SK-N-SH treated with all-trans-retinoic acid at 6 μM for 48 hours (cell line): ENCODE measurements around the gene BNIPL.
A peak's percentile ranks its signal among the peaks of the same experiment; 100 is the strongest.

Experiments
- ATAC-seq: fragments of 200-7000 bp; cut with Tn5 transposase; 3 replicates; pipeline ENCODE4 v1.9.1; 2020; ENCODE audit warnings: mild to moderate bottlenecking, moderate library complexity
- ARNTL ChIP-seq: fragments of 450-650 bp; formaldehyde crosslinking; IDR thresholded peaks from 2 replicates; pipeline ENCODE4 v1.5.0; 2020; ENCODE audit warnings: low read depth, mild to moderate bottlenecking, moderate library complexity, borderline replicate concordance
- CSDC2 ChIP-seq: fragments of 250-450 bp; sonication (Bioruptor Pico); IDR thresholded peaks from 2 replicates; pipeline ENCODE4 v1.5.0; 2020; ENCODE audit warnings: mild to moderate bottlenecking, moderate library complexity
- CSRNP3 ChIP-seq: fragments of 250-450 bp; sonication (Bioruptor Pico); IDR thresholded peaks from 2 replicates; pipeline ENCODE4 v1.5.1; 2021; ENCODE audit warnings: mild to moderate bottlenecking, moderate library complexity
- GLIS3 ChIP-seq: fragments of 250-450 bp; sonication (Bioruptor Pico); IDR thresholded peaks from 2 replicates; pipeline ENCODE4 v1.5.0; 2020; ENCODE audit warnings: mild to moderate bottlenecking, moderate library complexity
- PATZ1 ChIP-seq: fragments of 250-450 bp; sonication (Bioruptor Pico); IDR thresholded peaks from 2 replicates; pipeline ENCODE4 v1.8.0; 2020; ENCODE audit warnings: mild to moderate bottlenecking, moderate library complexity, borderline replicate concordance
- POU6F1 ChIP-seq: fragments of 250-450 bp; sonication (Bioruptor Pico); IDR thresholded peaks from 2 replicates; pipeline ENCODE4 v1.8.0; 2021; ENCODE audit warnings: low read depth, mild to moderate bottlenecking, moderate library complexity, borderline replicate concordance
- PPARA ChIP-seq: fragments of 250-450 bp; sonication (Bioruptor Pico); IDR thresholded peaks from 2 replicates; pipeline ENCODE4 v1.5.0; 2020; ENCODE audit warnings: mild to moderate bottlenecking, borderline replicate concordance
- RARB ChIP-seq: fragments of 250-450 bp; sonication (Bioruptor Pico); IDR thresholded peaks from 2 replicates; pipeline ENCODE4 v1.8.0; 2021; ENCODE audit warnings: mild to moderate bottlenecking, moderate library complexity
- TCF4 ChIP-seq: fragments of 250-450 bp; sonication (Bioruptor Pico); IDR thresholded peaks from 2 replicates; pipeline ENCODE4 v1.8.0; 2021; ENCODE audit warnings: mild to moderate bottlenecking, moderate library complexity, borderline replicate concordance
- TSHZ2 ChIP-seq: fragments of 250-450 bp; sonication (Bioruptor Pico); IDR thresholded peaks from 2 replicates; pipeline ENCODE4 v1.5.0; 2020; ENCODE audit warnings: mild to moderate bottlenecking, moderate library complexity
- ZC3H10 ChIP-seq: fragments of 250-450 bp; sonication (Bioruptor Pico); IDR thresholded peaks from 2 replicates; pipeline ENCODE4 v1.5.1; 2021; ENCODE audit warnings: mild to moderate bottlenecking, moderate library complexity
- ZFP3 ChIP-seq: fragments of 250-450 bp; sonication (Bioruptor Pico); IDR thresholded peaks from 2 replicates; pipeline ENCODE4 v1.5.0; 2020; ENCODE audit warnings: mild to moderate bottlenecking, moderate library complexity
- ZFP30 ChIP-seq: fragments of 450-650 bp; formaldehyde crosslinking; IDR thresholded peaks from 2 replicates; pipeline ENCODE4 v1.5.0; 2022; ENCODE audit warnings: mild to moderate bottlenecking, moderate library complexity
- ZNF8 ChIP-seq: fragments of 450-650 bp; formaldehyde crosslinking; IDR thresholded peaks from 2 replicates; pipeline ENCODE4 v1.5.0; 2020; ENCODE audit warnings: mild to moderate bottlenecking, moderate library complexity

BNIPL gene

GRCh38 chr1:151069103-151069486 lies 32.7 kb downstream of the BNIPL start:
- no peak for ATAC-seq
- TF ChIP-seq ARNTL (CRISPR knock-in tag) (no peak), PATZ1 (CRISPR knock-in tag) (no peak), ZC3H10 (CRISPR knock-in tag) (no peak), ZFP3 (CRISPR knock-in tag) (no peak), POU6F1 (CRISPR knock-in tag) (no peak), ZFP30 (no peak), PPARA (no peak), TCF4 (CRISPR knock-in tag) (no peak)

- ATAC-seq: peak; percentile 90
- TF ChIP-seq TSHZ2 (CRISPR knock-in tag) (no peak; the same call in 1 of the 2 replicates), ZNF8 (CRISPR knock-in tag) (no peak), ARNTL (CRISPR knock-in tag) (no peak; the same call in 1 of the 2 replicates), CSDC2 (CRISPR knock-in tag) (0 out of 2 replicates have a peak, but pooled peaks have one; percentile 57), POU6F1 (CRISPR knock-in tag) (peak; percentile 95; the same call in 1 of the 2 replicates), RARB (CRISPR knock-in tag) (no peak), GLIS3 (CRISPR knock-in tag) (peak; percentile 40; the same call in 1 of the 2 replicates), PATZ1 (CRISPR knock-in tag) (peak; percentile 77; the same call in 1 of the 2 replicates)
Measured at GRCh38 chr1:151070474-151071276, 34.3 kb downstream of the BNIPL start, which contains the start of gene GABPB2. Gene GABPB2, plus strand, starts transcription at chr1:151070761. Its CDS starts 17,429 bp downstream, at chr1:151088190.

- no peak for TF ChIP-seq ZFP30
- no peak for TF ChIP-seq GLIS3 (CRISPR knock-in tag)
- TF ChIP-seq CSRNP3 (CRISPR knock-in tag): no peak
- no peak for TF ChIP-seq TCF4 (CRISPR knock-in tag)
- ATAC-seq: no peak
Measured at GRCh38 chr1:151072224-151072623, 35.8 kb downstream of the BNIPL start.
